NB4 (cell line): Measurements from ENCODE around the gene FNTB.

Experiments used
- MYC ChIP-seq: IDR thresholded peaks from 2 replicates; pipeline ENCODE4 v1.6.1; 2011; ENCODE audit warnings: low read depth, low read length
- POLR2A ChIP-seq: IDR thresholded peaks from 2 replicates; pipeline ENCODE4 v1.6.1; 2011; ENCODE audit warnings: mild to moderate bottlenecking; ENCODE audit not compliant: insufficient read length; ENCODE audit errors: extremely low read depth
- TF ChIP-seq, protein P1 (sequence below): IDR thresholded peaks from one replicate; pipeline ENCODE4 v1.5.1; 2012; ENCODE audit warnings: low read depth, low read length
- TF ChIP-seq, protein P2 (sequence below): IDR thresholded peaks from 2 replicates; pipeline ENCODE4 v1.6.1; 2011; ENCODE audit warnings: low read depth, low read length

DNA sequence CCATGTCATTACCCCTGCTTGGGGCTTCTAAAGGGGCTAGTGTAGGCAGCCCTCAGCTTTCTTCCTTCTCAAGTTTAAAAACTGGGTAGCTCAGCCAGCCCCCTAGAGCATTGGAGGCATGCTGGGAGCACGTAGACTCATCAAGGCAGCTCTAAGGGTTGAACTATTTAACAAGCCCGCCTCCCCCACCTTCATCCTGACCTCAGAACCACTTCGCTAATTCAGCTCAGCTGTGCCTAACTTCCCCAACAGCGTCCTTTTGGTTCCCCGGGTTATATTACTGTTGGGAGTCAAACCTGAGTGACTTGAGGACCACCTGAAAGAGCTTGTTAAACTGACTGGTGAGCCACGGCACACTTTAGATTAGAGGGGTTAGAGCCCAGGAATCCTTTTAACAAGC, 85.6 kb downstream of the FNTB start:
- TF ChIP-seq, protein P1, sequence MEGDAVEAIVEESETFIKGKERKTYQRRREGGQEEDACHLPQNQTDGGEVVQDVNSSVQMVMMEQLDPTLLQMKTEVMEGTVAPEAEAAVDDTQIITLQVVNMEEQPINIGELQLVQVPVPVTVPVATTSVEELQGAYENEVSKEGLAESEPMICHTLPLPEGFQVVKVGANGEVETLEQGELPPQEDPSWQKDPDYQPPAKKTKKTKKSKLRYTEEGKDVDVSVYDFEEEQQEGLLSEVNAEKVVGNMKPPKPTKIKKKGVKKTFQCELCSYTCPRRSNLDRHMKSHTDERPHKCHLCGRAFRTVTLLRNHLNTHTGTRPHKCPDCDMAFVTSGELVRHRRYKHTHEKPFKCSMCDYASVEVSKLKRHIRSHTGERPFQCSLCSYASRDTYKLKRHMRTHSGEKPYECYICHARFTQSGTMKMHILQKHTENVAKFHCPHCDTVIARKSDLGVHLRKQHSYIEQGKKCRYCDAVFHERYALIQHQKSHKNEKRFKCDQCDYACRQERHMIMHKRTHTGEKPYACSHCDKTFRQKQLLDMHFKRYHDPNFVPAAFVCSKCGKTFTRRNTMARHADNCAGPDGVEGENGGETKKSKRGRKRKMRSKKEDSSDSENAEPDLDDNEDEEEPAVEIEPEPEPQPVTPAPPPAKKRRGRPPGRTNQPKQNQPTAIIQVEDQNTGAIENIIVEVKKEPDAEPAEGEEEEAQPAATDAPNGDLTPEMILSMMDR = no peak
- TF ChIP-seq POLR2A (no peak), MYC (peak; percentile 19; the same call in 1 of the 2 replicates)
- TF ChIP-seq, protein P2, sequence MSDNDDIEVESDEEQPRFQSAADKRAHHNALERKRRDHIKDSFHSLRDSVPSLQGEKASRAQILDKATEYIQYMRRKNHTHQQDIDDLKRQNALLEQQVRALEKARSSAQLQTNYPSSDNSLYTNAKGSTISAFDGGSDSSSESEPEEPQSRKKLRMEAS = no peak; the same call in 1 of the 2 replicates
